Breast epithelium (tissue), 4 donors: ENCODE results near the gene CADPS2. TPM values are rescaled to one million over a fixed set of nuclear protein-coding genes. Genes with fewer than 3 reads are reported as not detected.

Experiments
- DNase-seq, 2 donors: peaks; one replicate each; pipeline ENCODE4 v3.0.0-alpha.2; 2019; ENCODE audit warnings: low spot score in 2 of 2
- H3K27ac ChIP-seq, 2 donors: fragments of 200-600 bp; sonication (generic) in 1 of 2; one replicate each; pipeline ENCODE4 v1.5.1; 2016 to 2019; ENCODE audit warnings: mild to moderate bottlenecking in 1 of 2
- H3K27me3 ChIP-seq, 2 donors: fragments of 200-600 bp; sonication (generic) in 1 of 2; one replicate each; pipeline versions ENCODE4 v1.5.1 to v1.6.0; 2017 to 2019; ENCODE audit warnings: control low read depth in 1 of 2, mild to moderate bottlenecking in 1 of 2
- H3K36me3 ChIP-seq: fragments of 200-600 bp; one replicate; pipeline ENCODE4 v1.5.1; 2019
- H3K4me1 ChIP-seq, 2 donors: fragments of 200-600 bp; sonication (generic); one replicate each; pipeline ENCODE4 v1.5.1; 2016 to 2019; ENCODE audit warnings: control low read depth in 1 of 2
- H3K4me3 ChIP-seq, 3 donors: fragments of 200-600 bp; sonication (generic); 1 replicate in 2 of 3; 2 replicates in 1 of 3; pipeline ENCODE4 v1.5.1; 2016 to 2019; ENCODE audit warnings: mild to moderate bottlenecking in 3 of 3, moderate library complexity in 2 of 3
- H3K9me3 ChIP-seq, 2 donors: fragments of 200-600 bp; sonication (generic) in 1 of 2; one replicate each; pipeline ENCODE4 v1.5.1; 2016 to 2019; ENCODE audit warnings: control low read depth in 1 of 2
- CTCF ChIP-seq, 3 donors: fragments of 450-650 bp; IDR thresholded peaks; one replicate each; pipeline ENCODE4 v1.5.1; 2016 to 2017; ENCODE audit warnings: antibody characterized with exemption in 3 of 3, mild to moderate bottlenecking in 3 of 3, moderate library complexity in 3 of 3
- POLR2A ChIP-seq: fragments of 450-650 bp; IDR thresholded peaks from one replicate; pipeline ENCODE4 v1.6.1; 2016; ENCODE audit warnings: antibody characterized with exemption, mild to moderate bottlenecking, moderate library complexity
- POLR2AphosphoS5 ChIP-seq, 3 donors: sonication (generic); formaldehyde crosslinking; IDR thresholded peaks; one replicate each; pipeline ENCODE4 v1.6.1; 2017; ENCODE audit warnings: antibody characterized with exemption in 3 of 3
- intact Hi-C: fragments of 100-400 bp; cut with DNase I; formaldehyde crosslinking; loops from one replicate; pipeline ENCODE4 v1.15.1; 2023; ENCODE audit warnings: low total_unique reads
- total RNA-seq, 3 donors: library from RNA; depleted of rRNA; stranded (reverse); fragments of >200 nt; gene quantifications; one replicate each; pipeline ENCODE4 v1.1.0, GENCODE V29; 2016

Gene CADPS2
- total RNA-seq, 3 donors from 2014 or later: 12.3 to 67.5 (median 66.5) TPM

- no peaks in the 10 kb centered on the region for H3K27me3 ChIP-seq
- H3K36me3 ChIP-seq: no peaks in the 10 kb centered on the region
- H3K4me1 ChIP-seq: no peaks in the 10 kb centered on the region
- no peak overlapping the region for H3K27ac ChIP-seq
- H3K9me3 ChIP-seq: no peaks in the 10 kb centered on the region
- TF ChIP-seq POLR2A (no peak), POLR2AphosphoS5 (IDR thresholded peaks at IDR 0.05) (no peak), CTCF (IDR thresholded peaks at IDR 0.05) (no peak)
- no peak for DNase-seq
- no peak overlapping the region for H3K4me3 ChIP-seq
- intact Hi-C loops: no loop called here
Observed at GRCh38 chr7:122858320-122858719, 27.9 kb downstream of the CADPS2 start.

GRCh38 chr7:122850528-122850927 lies 35.7 kb downstream of the CADPS2 start:
- Histone ChIP-seq H3K27me3 (no peaks in the 10 kb centered on the region), H3K27ac (no peak overlapping the region), H3K4me3 (no peak overlapping the region), H3K9me3 (no peaks in the 10 kb centered on the region), H3K36me3 (no peaks in the 10 kb centered on the region), H3K4me1 (no peaks in the 10 kb centered on the region)
- intact Hi-C loops: no loop called here
- TF ChIP-seq CTCF (IDR thresholded peaks at IDR 0.05) (no peak), POLR2AphosphoS5 (IDR thresholded peaks at IDR 0.05) (no peak), POLR2A (no peak)
- no peak for DNase-seq

GRCh38 chr7:122849957-122850328 lies 36.3 kb downstream of the CADPS2 start:
- H3K9me3 ChIP-seq: no peaks in the 10 kb centered on the region
- H3K4me3 ChIP-seq: no peak overlapping the region
- DNase-seq: no peak
- H3K27ac ChIP-seq: no peak overlapping the region
- H3K27me3 ChIP-seq: no peaks in the 10 kb centered on the region
- no peaks in the 10 kb centered on the region for H3K36me3 ChIP-seq
- intact Hi-C loops: no loop called here
- TF ChIP-seq CTCF (IDR thresholded peaks at IDR 0.05) (no peak), POLR2A (no peak), POLR2AphosphoS5 (IDR thresholded peaks at IDR 0.05) (no peak)
- H3K4me1 ChIP-seq: no peaks in the 10 kb centered on the region

GRCh38 chr7:122849322-122849956 lies 36.8 kb downstream of the CADPS2 start:
- no peak for TF ChIP-seq POLR2AphosphoS5 (IDR thresholded peaks at IDR 0.05)
- TF ChIP-seq POLR2A: no peak
- no peak for TF ChIP-seq CTCF (IDR thresholded peaks at IDR 0.05)
- Histone ChIP-seq H3K27me3 (no peaks in the 10 kb centered on the region), H3K9me3 (no peaks in the 10 kb centered on the region), H3K27ac (no peak overlapping the region), H3K4me3 (no peak overlapping the region), H3K36me3 (no peaks in the 10 kb centered on the region), H3K4me1 (no peaks in the 10 kb centered on the region)
- no peak for DNase-seq
- intact Hi-C loops: no loop called here

GRCh38 chr7:122847871-122848473 lies 38.3 kb downstream of the CADPS2 start:
- DNase-seq: no peak
- Histone ChIP-seq H3K27ac (no peak overlapping the region), H3K9me3 (no peaks in the 10 kb centered on the region), H3K4me3 (no peak overlapping the region), H3K36me3 (no peaks in the 10 kb centered on the region), H3K27me3 (no peaks in the 10 kb centered on the region), H3K4me1 (no peaks in the 10 kb centered on the region)
- no peak for TF ChIP-seq CTCF (IDR thresholded peaks at IDR 0.05)
- TF ChIP-seq POLR2A: no peak
- TF ChIP-seq POLR2AphosphoS5 (IDR thresholded peaks at IDR 0.05): no peak
- intact Hi-C loops: no loop called here
